ENCODE results near the gene SCN3A. TPM values are rescaled to one million over a fixed set of nuclear protein-coding genes. Genes with fewer than 3 reads are reported as not detected.

Gene SCN3A
- total and polyA plus RNA-seq, 9 of the 15 experiments (the other 6 are each of a cell fraction or from before 2014, with no cell fraction given): not detected

DNA sequence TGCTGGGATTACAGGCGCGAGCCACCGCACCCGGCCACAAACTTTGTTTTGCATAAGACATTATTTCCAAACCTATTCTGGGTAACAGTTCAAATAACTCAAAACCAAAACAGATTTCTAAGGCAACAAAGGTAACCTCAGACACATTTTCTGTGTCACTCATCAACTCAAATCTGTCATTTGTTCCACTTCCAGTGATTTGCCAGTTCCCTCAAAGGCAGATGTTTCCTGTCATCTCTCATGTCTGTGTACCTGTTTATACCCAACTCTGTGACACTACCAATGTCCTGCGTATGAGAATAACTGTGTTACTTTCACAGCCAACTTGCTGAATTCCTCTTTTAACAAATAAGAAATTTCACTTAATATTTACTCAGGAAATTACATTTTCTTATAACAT, 54.4 kb downstream of the SCN3A start:
- Histone ChIP-seq H3K9me3 (replicated peaks; ENCODE audit: control insufficient read depth, insufficient read depth, low read depth, low read length) (no peaks in the 10 kb centered on the region), H3K4me3 (no peak overlapping the region), H3K27ac (ENCODE audit: extremely low read depth, low read depth, low read length) (no peak overlapping the region), H3K4me2 (ENCODE audit: insufficient read depth, low read length) (no peak overlapping the region), H3K9me1 (ENCODE audit: control insufficient read depth, insufficient read depth, low read length) (no peaks in the 10 kb centered on the region), H2AFZ (ENCODE audit: low read depth, low read length) (no peak overlapping the region), H3K4me1 (replicated peaks in 1 of 2; ENCODE audit: control insufficient read depth in 2 of 2, insufficient read depth in 2 of 2, low read length in 2 of 2) (no peaks in the 10 kb centered on the region), H4K20me1 (replicated peaks; ENCODE audit: control insufficient read depth, insufficient read depth, low read length) (no peaks in the 10 kb centered on the region), H3K79me2 (ENCODE audit: control insufficient read depth, insufficient read depth, low read length) (no peaks in the 10 kb centered on the region), H3K36me3 (ENCODE audit: control insufficient read depth, insufficient read depth, low read length) (no peaks in the 10 kb centered on the region), H3K9ac (ENCODE audit: insufficient read depth in 1 of 2, low read depth in 2 of 2, low read length in 2 of 2) (no peak overlapping the region), H3K27me3 (ENCODE audit: control insufficient read depth in 2 of 2, insufficient read depth in 2 of 2, low read length in 2 of 2) (no peaks in the 10 kb centered on the region)
- intact Hi-C loops (cut with micrococcal nuclease) (no loop called here), in situ Hi-C loops (cut with MboI) (no loop called here)
- DNase-seq (ENCODE audit: extremely low read depth in 1 of 4, low spot score in 3 of 4) (no peak), ATAC-seq (no peak), FAIRE-seq (no peak)
- ChIA-PET CTCF (ENCODE audit: low intra/inter-chr PET ratio) (no interaction called here), POLR2A (no interaction called here)
- WGBS (ENCODE audit: insufficient coverage, low coverage, missing lambda C conversion rate): 10% methylated on average over 5 of the region's 5 CpGs
- no TSS peak for BruUV-seq (replicated peaks)
- TF ChIP-seq PHF8 (IDR thresholded peaks at IDR 0.05; ENCODE audit: borderline replicate concordance, low read length) (no peak), RUNX1 (IDR thresholded peaks at IDR 0.05; ENCODE audit: low read depth) (no peak), RBM34 (IDR thresholded peaks at IDR 0.05; ENCODE audit: borderline replicate concordance, insufficient read depth, low read length) (no peak), ZNF282 (CRISPR knock-in tag; IDR thresholded peaks at IDR 0.05) (no peak), ZNF133 (CRISPR knock-in tag; IDR thresholded peaks at IDR 0.05) (no peak), GATAD2A (IDR thresholded peaks at IDR 0.05) (no peak), MIER1 (IDR thresholded peaks at IDR 0.05; ENCODE audit: low read depth) (no peak), SP1 (CRISPR knock-in tag; IDR thresholded peaks at IDR 0.05) (no peak)
- TF ChIP-seq, protein P1, sequence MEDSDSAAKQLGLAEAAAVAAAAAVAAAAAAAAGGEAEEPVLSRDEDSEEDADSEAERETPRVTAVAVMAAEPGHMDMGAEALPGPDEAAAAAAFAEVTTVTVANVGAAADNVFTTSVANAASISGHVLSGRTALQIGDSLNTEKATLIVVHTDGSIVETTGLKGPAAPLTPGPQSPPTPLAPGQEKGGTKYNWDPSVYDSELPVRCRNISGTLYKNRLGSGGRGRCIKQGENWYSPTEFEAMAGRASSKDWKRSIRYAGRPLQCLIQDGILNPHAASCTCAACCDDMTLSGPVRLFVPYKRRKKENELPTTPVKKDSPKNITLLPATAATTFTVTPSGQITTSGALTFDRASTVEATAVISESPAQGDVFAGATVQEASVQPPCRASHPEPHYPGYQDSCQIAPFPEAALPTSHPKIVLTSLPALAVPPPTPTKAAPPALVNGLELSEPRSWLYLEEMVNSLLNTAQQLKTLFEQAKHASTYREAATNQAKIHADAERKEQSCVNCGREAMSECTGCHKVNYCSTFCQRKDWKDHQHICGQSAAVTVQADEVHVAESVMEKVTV (CRISPR knock-in tag; IDR thresholded peaks at IDR 0.05): no peak
- TF ChIP-seq, protein P2, sequence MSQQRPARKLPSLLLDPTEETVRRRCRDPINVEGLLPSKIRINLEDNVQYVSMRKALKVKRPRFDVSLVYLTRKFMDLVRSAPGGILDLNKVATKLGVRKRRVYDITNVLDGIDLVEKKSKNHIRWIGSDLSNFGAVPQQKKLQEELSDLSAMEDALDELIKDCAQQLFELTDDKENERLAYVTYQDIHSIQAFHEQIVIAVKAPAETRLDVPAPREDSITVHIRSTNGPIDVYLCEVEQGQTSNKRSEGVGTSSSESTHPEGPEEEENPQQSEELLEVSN (IDR thresholded peaks at IDR 0.05; ENCODE audit: borderline replicate concordance in 1 of 2, extremely low read depth in 1 of 2, insufficient read depth in 1 of 2, insufficient read length in 1 of 2, low read depth in 1 of 2, low read length in 1 of 2, poor library complexity in 1 of 2, severe bottlenecking in 1 of 2): no peak
- TF ChIP-seq, protein P3, sequence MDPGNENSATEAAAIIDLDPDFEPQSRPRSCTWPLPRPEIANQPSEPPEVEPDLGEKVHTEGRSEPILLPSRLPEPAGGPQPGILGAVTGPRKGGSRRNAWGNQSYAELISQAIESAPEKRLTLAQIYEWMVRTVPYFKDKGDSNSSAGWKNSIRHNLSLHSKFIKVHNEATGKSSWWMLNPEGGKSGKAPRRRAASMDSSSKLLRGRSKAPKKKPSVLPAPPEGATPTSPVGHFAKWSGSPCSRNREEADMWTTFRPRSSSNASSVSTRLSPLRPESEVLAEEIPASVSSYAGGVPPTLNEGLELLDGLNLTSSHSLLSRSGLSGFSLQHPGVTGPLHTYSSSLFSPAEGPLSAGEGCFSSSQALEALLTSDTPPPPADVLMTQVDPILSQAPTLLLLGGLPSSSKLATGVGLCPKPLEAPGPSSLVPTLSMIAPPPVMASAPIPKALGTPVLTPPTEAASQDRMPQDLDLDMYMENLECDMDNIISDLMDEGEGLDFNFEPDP (CRISPR knock-in tag; IDR thresholded peaks at IDR 0.05): no peak
- TF ChIP-seq, protein P4, sequence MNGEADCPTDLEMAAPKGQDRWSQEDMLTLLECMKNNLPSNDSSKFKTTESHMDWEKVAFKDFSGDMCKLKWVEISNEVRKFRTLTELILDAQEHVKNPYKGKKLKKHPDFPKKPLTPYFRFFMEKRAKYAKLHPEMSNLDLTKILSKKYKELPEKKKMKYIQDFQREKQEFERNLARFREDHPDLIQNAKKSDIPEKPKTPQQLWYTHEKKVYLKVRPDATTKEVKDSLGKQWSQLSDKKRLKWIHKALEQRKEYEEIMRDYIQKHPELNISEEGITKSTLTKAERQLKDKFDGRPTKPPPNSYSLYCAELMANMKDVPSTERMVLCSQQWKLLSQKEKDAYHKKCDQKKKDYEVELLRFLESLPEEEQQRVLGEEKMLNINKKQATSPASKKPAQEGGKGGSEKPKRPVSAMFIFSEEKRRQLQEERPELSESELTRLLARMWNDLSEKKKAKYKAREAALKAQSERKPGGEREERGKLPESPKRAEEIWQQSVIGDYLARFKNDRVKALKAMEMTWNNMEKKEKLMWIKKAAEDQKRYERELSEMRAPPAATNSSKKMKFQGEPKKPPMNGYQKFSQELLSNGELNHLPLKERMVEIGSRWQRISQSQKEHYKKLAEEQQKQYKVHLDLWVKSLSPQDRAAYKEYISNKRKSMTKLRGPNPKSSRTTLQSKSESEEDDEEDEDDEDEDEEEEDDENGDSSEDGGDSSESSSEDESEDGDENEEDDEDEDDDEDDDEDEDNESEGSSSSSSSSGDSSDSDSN (IDR thresholded peaks at IDR 0.05; ENCODE audit: borderline replicate concordance in 1 of 2, low read depth in 2 of 2, low read length in 2 of 2): no peak
- TF ChIP-seq, protein P5, sequence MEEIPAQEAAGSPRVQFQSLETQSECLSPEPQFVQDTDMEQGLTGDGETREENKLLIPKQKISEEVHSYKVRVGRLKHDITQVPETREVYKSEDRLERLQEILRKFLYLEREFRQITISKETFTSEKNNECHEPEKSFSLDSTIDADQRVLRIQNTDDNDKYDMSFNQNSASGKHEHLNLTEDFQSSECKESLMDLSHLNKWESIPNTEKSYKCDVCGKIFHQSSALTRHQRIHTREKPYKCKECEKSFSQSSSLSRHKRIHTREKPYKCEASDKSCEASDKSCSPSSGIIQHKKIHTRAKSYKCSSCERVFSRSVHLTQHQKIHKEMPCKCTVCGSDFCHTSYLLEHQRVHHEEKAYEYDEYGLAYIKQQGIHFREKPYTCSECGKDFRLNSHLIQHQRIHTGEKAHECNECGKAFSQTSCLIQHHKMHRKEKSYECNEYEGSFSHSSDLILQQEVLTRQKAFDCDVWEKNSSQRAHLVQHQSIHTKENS (CRISPR knock-in tag; IDR thresholded peaks at IDR 0.05): no peak
